ENCODE data around the gene TDP2.
A peak's percentile ranks its signal among the peaks of the same experiment; 100 is the strongest.
"Not testable (repeated sequence)": the region's sequence is repeated elsewhere in the genome, so short reads cannot be mapped to it uniquely, and the experiment has no call there.

The TDP2 gene

DNA sequence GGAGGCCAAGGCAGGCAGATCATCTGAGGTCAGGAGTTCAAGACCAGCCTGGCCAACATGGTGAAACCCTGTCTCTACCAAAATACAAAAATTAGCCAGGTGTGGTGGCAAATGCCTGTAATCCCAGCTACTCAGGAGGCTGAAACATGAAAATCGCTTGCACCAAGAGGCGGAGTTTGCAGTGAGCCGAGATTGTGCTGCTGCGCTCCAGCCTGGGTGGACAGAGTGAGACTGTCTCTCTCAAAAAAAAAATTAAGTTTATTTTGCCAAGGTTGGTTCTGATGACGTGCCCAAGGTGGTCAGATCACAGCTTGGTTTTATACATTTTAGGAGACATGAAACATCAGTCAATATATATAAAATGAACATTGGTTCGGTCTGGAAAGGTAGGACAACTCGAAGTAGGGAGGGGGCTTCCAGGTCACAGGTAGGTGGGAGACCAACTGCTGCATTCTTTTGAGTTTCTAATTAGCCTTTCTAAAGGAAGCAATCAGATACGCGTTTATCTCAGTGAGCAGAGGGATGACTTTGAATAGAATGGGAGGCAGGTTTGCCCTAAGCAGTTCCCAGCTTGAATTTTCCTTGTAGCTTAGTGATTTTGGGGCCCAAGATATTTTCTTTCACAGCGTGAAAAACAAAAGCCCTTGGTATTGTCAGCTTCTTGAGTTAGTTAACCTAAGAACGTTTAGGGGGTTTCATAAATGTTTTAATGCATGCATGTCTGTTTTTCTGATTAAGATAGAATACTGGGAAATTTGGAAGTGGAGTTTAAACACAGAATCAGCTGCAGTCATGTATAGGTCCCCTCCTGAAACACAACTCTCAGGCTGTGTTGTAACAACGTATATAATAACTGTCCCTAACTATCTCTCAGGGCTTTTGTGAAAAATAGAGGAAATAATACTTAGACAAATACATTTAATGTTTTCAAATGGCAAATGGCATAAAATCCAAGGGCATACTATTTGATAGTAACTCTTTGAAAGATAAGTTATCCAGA lies 16.9 kb upstream of the TDP2 start:
- TF ChIP-seq, protein P1, sequence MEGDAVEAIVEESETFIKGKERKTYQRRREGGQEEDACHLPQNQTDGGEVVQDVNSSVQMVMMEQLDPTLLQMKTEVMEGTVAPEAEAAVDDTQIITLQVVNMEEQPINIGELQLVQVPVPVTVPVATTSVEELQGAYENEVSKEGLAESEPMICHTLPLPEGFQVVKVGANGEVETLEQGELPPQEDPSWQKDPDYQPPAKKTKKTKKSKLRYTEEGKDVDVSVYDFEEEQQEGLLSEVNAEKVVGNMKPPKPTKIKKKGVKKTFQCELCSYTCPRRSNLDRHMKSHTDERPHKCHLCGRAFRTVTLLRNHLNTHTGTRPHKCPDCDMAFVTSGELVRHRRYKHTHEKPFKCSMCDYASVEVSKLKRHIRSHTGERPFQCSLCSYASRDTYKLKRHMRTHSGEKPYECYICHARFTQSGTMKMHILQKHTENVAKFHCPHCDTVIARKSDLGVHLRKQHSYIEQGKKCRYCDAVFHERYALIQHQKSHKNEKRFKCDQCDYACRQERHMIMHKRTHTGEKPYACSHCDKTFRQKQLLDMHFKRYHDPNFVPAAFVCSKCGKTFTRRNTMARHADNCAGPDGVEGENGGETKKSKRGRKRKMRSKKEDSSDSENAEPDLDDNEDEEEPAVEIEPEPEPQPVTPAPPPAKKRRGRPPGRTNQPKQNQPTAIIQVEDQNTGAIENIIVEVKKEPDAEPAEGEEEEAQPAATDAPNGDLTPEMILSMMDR (IDR thresholded peaks at IDR 0.05; ENCODE audit: low read length, missing control alignments) = no peak
- no peak overlapping the region for H3K4me3 ChIP-seq (replicated peaks; ENCODE audit: low read depth, low read length)
- DNase-seq (ENCODE audit: low read depth) = no peak

DNA sequence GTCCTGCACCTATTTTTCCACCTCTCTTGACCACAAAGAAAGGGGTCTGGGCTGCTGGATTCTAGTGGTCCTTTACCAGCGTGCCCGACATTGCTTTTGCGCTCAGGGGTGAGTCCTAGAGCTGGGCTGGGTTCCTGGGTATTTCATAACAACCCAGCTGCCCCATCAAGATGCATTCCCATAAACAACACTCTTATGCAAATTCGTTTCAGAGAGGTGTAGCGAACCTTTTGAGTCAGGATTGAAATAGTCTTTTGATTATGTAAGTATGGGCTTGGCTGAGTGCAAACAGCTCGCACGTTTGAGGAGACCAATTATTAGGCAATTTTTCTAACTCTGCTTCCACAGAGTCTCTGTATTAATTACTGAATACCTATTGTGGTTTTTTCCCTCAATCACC lies 13.9 kb upstream of the TDP2 start:
- TF ChIP-seq, protein P1 (IDR thresholded peaks at IDR 0.05; ENCODE audit: low read length, missing control alignments) = no peak
- H3K4me3 ChIP-seq (replicated peaks; ENCODE audit: low read depth, low read length) = no peak overlapping the region
- no peak for DNase-seq (ENCODE audit: low read depth)

DNA sequence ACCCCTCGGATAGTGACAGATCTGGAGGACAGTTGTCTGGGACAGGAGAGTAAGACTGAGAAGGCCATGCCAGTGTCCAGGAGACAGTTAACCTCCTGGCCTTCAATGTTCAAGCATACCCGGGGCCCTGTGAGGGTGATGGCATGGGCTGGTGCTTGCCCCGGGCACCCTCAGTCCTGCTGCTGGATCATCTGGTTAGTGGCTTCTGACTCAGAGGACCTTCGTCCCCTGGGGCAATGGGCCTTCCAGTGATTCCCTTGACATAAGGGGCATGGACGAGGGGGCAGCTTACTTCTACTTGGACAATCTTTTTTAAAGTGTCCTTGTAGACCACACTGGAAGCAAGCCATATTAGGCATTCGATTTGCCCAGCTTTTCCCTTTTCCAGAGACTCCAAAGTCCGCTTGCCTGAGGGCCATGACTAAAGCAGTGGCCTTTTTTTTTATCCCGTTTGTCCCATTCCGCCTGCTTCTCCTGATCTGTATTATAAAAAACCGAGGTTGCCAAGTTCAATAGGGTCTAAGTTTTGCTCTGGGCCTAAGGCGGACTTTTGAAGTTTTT lies 12.2 kb upstream of the TDP2 start:
- not testable (repeated sequence) for DNase-seq (ENCODE audit: low read depth); H3K4me3 ChIP-seq (replicated peaks; ENCODE audit: low read depth, low read length)

DNA sequence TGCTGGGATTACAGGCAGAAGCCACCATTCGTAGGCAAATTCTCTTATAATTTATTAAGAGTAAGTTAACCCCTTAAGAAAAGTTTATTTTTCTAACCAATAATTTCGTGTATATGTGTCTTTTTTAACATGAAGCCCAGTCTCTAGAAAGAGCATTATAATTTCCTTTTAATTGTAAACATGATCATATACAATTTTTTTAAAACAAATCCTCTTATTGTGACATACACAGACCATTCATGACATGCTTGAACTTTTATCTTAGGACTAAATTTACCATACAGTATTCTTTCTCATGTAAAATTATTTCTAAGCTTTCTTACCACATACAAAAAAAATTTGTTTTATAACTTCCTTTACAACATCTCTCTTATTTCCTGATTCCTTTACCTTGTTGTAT lies 6.9 kb upstream of the TDP2 start:
- no peak overlapping the region for H3K4me3 ChIP-seq (replicated peaks; ENCODE audit: low read depth, low read length)
- no peak for DNase-seq (ENCODE audit: low read depth)
- TF ChIP-seq, protein P1 (IDR thresholded peaks at IDR 0.05; ENCODE audit: low read length, missing control alignments) = no peak

DNA sequence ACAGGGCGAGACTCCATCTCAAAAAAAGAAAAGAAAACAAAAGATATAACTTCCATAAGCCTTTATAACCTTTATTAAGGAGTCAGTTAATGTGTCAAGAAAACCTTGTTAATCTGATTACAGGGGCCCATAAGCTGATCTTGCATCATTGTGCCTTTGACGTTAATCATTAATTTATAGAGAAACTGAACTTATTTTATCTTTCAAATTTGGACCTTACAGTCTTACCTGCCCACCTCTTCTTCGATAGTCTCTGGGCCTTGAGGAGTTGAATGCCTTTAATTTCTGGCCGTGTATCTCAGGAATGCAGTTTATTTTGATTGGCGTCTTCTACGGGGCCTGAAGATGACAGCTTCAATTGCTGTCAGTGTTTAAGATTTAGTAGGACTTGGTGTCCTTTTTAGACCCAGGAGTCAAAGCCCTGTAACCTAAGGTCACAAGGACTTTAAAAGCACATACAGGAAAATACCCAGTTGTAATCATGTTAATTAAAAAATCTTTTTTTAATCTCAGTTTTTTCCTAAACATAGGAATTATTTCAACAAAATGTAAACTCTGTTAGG lies 6.0 kb upstream of the TDP2 start:
- TF ChIP-seq, protein P1 (IDR thresholded peaks at IDR 0.05; ENCODE audit: low read length, missing control alignments) = no peak
- DNase-seq (ENCODE audit: low read depth) = no peak
- no peak overlapping the region for H3K4me3 ChIP-seq (replicated peaks; ENCODE audit: low read depth, low read length)

DNA sequence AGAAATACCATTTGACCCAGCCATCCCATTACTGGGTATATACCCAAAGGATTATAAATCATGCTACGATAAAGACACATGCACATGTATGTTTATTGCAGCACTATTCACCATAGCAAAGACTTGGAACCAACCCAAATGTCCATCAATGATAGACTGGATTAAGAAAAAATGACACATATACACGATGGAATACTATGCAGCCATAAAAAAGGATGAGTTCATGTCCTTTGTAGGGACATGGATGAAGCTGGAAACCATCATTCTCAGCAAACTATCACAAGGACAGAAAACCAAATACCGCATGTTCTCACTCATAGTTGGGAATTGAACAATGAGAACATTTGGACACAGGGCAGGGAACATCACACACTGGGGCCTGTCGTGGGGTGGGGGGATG lies 4.4 kb upstream of the TDP2 start:
- H3K4me3 ChIP-seq (replicated peaks; ENCODE audit: low read depth, low read length) = not testable (repeated sequence)

DNA sequence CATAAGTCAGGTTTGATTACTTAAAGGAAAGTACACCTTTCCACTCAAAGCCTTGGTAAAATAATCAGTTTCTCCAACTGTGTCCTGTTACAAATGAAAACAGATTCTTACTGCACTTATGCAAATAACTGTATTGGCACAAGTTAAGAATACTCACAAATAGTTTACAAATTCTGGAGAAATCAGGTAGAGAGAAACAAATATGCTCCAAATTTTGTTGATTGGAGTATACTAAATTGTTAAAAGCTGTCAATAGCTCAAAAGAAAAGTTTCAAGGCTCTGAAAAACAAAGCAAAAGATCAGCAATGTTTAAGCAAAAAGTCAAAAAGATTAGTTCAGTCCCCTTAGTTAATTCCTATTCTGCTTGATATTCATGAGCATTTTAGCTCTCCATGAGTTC lies 3.8 kb upstream of the TDP2 start:
- DNase-seq (ENCODE audit: low read depth); H3K4me3 ChIP-seq (replicated peaks; ENCODE audit: low read depth, low read length): not testable (repeated sequence)

More for the DNA sequence above, 4.4 kb upstream of the TDP2 start:
- not testable (repeated sequence) for DNase-seq (ENCODE audit: low read depth)

DNA sequence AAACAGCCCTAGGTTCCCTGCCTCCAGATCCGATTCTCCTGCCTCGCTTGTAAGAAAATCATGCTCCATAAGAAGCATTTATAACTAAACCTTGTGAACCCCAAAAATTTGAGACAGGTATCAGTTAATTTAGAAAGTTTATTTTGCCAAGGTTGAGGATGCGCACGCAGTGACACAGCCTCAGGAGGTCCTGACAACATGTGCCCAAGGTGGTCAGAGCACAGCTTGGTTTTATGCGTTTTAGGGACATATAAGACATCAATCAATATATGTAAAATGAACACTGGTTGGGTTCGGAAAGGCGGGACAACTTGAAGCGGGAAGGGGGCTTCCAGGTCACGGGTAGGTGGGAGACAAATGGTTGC lies 2.3 kb upstream of the TDP2 start:
- no peak overlapping the region for H3K4me3 ChIP-seq (replicated peaks; ENCODE audit: low read depth, low read length)
- no peak for DNase-seq (ENCODE audit: low read depth)
- TF ChIP-seq, protein P1 (IDR thresholded peaks at IDR 0.05; ENCODE audit: low read length, missing control alignments) = no peak

DNA sequence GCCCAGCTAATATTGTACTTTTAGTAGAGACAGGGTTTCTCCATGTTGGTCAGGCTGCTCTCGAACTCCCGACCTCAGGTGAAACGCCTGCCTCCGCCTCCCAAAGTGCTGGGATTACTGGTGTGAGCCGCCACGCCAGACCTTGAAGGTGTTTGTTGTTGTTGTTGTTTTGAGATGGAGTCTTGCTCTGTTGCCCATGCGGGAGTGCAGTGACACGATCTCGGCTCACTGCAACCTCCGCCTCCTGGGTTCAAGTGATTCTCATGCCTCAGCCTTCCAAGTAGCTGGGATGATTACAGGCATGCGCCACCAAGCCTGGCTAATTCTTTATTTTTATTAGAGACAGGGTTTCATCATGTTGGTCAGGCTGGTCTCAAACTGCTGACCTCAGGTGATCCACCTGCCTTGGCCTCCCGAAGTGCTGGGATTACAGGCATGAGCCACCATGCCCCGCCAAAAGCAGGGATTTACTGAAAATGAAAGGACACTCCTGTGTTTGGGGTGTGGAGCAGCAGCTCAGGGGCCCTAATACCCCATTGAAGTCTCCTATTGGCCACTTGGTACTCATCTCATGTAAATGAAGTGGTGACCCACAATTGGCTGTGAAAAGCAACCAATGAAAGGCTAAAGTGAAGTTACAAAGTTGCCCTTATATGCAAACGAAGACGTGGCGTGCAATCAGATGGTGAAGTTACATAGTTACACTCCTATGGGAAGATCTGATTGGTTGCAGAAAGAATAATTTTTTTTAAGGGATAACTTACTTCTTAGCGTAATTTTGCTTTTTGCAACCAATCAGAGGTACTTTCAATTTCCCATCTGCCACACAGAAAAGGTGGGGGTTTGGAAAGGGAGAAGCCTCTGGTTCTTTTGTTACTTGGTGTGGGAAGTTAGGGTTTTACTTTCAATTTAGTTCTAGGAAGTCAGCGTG lies 1.6 kb upstream of the TDP2 start:
- DNase-seq (ENCODE audit: low read depth) = not testable (repeated sequence)
- peak overlapping the region; percentile 100 for H3K4me3 ChIP-seq (replicated peaks; ENCODE audit: low read depth, low read length)
